Ishikawa (cell line): ENCODE results near the gene ASTN2.

Experiments used
- EGR1 ChIP-seq: IDR thresholded peaks from 2 replicates; pipeline ENCODE4 v1.6.1; 2012
- EP300 ChIP-seq: IDR thresholded peaks from 2 replicates; pipeline ENCODE4 v1.6.1; 2012; ENCODE audit warnings: borderline replicate concordance
- FOXM1 ChIP-seq: IDR thresholded peaks from 2 replicates; pipeline ENCODE4 v1.6.1; 2012; ENCODE audit warnings: low read depth, borderline replicate concordance
- NFIC ChIP-seq: IDR thresholded peaks from 2 replicates; pipeline ENCODE4 v1.6.1; 2012
- RAD21 ChIP-seq: IDR thresholded peaks from 2 replicates; pipeline ENCODE4 v1.6.1; 2012; ENCODE audit warnings: low read depth
- TAF1 ChIP-seq: IDR thresholded peaks from 2 replicates; pipeline ENCODE4 v1.6.1; 2012; ENCODE audit warnings: low read depth, mild to moderate bottlenecking
- TEAD4 ChIP-seq: IDR thresholded peaks from 2 replicates; pipeline ENCODE4 v1.6.1; 2012
- YY1 ChIP-seq: IDR thresholded peaks from 2 replicates; pipeline ENCODE4 v1.6.1; 2012; ENCODE audit warnings: low read depth
- TF ChIP-seq, protein P1 (sequence below): IDR thresholded peaks from 2 replicates; pipeline ENCODE4 v1.6.1; 2012
- TF ChIP-seq, protein P2 (sequence below): IDR thresholded peaks from 2 replicates; pipeline ENCODE4 v1.6.1; 2012
- TF ChIP-seq, protein P3 (sequence below): IDR thresholded peaks from 2 replicates; pipeline ENCODE4 v1.6.1; 2012; ENCODE audit warnings: low read depth, mild to moderate bottlenecking

DNA sequence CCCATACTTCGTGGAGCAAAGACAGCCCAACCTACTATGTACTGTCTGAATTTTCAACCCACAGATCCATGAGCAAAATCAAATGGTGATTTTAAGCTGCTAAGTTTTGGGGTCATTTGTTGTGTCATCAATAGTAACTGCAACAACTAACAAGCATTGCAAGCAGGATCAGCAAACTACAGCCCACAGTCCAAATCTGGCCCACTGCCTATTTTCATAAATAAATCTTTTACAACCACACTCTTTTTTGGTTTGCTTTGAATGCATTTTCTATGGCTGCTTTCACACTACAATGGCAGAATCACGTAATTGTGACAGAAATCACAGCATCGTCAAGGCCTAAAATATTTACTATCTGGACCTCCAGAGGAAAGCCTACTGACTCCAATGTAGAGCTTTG is 964.9 kb downstream of the ASTN2 start:
- TF ChIP-seq FOXM1 = no peak
- TF ChIP-seq RAD21 = no peak
- no peak for TF ChIP-seq NFIC
- TF ChIP-seq, protein P1, sequence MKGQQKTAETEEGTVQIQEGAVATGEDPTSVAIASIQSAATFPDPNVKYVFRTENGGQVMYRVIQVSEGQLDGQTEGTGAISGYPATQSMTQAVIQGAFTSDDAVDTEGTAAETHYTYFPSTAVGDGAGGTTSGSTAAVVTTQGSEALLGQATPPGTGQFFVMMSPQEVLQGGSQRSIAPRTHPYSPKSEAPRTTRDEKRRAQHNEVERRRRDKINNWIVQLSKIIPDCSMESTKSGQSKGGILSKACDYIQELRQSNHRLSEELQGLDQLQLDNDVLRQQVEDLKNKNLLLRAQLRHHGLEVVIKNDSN = no peak
- no peak for TF ChIP-seq YY1
- TF ChIP-seq, protein P2, sequence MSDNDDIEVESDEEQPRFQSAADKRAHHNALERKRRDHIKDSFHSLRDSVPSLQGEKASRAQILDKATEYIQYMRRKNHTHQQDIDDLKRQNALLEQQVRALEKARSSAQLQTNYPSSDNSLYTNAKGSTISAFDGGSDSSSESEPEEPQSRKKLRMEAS = no peak
- TF ChIP-seq, protein P3, sequence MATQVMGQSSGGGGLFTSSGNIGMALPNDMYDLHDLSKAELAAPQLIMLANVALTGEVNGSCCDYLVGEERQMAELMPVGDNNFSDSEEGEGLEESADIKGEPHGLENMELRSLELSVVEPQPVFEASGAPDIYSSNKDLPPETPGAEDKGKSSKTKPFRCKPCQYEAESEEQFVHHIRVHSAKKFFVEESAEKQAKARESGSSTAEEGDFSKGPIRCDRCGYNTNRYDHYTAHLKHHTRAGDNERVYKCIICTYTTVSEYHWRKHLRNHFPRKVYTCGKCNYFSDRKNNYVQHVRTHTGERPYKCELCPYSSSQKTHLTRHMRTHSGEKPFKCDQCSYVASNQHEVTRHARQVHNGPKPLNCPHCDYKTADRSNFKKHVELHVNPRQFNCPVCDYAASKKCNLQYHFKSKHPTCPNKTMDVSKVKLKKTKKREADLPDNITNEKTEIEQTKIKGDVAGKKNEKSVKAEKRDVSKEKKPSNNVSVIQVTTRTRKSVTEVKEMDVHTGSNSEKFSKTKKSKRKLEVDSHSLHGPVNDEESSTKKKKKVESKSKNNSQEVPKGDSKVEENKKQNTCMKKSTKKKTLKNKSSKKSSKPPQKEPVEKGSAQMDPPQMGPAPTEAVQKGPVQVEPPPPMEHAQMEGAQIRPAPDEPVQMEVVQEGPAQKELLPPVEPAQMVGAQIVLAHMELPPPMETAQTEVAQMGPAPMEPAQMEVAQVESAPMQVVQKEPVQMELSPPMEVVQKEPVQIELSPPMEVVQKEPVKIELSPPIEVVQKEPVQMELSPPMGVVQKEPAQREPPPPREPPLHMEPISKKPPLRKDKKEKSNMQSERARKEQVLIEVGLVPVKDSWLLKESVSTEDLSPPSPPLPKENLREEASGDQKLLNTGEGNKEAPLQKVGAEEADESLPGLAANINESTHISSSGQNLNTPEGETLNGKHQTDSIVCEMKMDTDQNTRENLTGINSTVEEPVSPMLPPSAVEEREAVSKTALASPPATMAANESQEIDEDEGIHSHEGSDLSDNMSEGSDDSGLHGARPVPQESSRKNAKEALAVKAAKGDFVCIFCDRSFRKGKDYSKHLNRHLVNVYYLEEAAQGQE = no peak
- no peak for TF ChIP-seq TAF1
- TF ChIP-seq EGR1 = no peak
- TF ChIP-seq EP300 = no peak
- no peak for TF ChIP-seq TEAD4
